HK-2 (cell line): ENCODE data around the gene WDR74.
A peak's percentile ranks its signal among the peaks of the same experiment; 100 is the strongest.
"Not testable (repeated sequence)": the region's sequence is repeated elsewhere in the genome, so short reads cannot be mapped to it uniquely, and the experiment has no call there.

ENCODE experiments used
- DNase-seq: peaks from one replicate; pipeline ENCODE4 v3.0.0-alpha.2; 2018; ENCODE audit not compliant: unreplicated experiment

Gene WDR74

GRCh38 chr11:62839050-62839945 lies at the start of gene WDR74:
Gene WDR74, minus strand, starts transcription at chr11:62839590. Its CDS starts 20 bp downstream, at chr11:62839570.
- DNase-seq, result peak; percentile 76

GRCh38 chr11:62889126-62889483 lies 49.7 kb upstream of the WDR74 start:
- no peak for DNase-seq

DNA sequence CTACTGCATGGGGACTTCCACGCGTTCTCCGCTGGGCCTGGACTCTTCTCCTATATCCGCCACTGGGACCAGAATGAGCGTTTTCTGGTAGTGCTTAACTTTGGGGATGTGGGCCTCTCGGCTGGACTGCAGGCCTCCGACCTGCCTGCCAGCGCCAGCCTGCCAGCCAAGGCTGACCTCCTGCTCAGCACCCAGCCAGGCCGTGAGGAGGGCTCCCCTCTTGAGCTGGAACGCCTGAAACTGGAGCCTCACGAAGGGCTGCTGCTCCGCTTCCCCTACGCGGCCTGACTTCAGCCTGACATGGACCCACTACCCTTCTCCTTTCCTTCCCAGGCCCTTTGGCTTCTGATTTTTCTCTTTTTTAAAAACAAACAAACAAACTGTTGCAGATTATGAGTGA lies 49.0 kb upstream of the WDR74 start:
- no peak for DNase-seq

DNA sequence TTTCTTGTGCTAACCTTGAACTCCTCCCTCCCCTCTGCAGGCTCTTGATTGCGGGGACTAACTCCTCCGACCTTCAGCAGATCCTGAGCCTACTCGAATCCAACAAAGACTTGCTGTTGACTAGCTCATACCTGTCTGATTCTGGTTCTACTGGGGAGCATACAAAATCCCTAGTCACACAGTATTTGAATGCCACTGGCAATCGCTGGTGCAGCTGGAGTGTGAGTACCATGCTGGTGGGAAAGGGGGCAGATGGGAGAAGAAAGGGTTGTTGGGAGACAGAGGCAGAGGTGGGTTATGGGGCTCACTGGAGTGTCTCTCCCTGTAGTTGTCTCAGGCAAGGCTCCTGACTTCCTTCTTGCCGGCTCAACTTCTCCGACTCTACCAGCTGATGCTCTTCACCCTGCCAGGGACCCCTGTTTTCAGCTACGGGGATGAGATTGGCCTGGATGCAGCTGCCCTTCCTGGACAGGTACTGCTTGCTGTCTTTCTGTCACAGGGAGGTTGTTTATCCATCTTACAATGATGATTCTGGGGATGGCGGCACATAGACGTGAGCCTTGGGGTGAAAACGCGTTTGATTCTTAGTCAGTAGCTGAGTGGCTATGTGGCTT lies 45.9 kb upstream of the WDR74 start:
- DNase-seq, result no peak

- DNase-seq, result no peak
Measured at GRCh38 chr11:62883673-62884072, 44.3 kb upstream of the WDR74 start.

DNA sequence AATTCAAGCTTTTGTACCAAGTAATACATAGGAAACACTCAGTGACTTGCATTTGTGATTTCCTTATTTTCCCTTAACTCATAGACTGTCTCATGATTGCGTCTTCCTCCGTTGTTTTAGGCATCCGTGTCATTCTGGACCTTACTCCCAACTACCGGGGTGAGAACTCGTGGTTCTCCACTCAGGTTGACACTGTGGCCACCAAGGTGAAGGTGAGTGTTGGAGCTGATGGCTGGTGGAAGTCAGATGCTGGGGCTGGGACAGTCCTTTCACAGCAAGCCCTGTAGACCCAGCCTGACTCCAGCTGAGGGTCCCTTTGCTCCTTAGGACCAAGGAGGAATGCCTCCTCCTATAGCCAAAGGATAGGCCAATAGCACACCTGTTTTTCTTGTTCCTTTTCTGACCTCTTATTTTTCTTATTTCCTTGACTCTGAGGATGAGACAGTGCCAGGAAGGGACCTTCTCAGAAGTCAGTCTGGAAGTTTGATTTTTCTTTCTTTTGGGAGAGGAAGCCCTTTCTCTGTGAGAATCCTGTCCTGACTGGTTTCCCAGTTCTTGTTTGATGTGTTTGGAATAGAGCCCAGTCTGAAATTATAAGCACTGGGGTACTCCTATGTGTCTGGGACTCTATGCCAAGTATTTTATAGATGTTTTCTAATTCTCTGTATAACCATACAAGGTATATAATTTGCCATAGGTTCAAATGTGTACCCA lies 43.6 kb upstream of the WDR74 start:
- no peak for DNase-seq

- no peak for DNase-seq
Measured at GRCh38 chr11:62882431-62882749, 43.0 kb upstream of the WDR74 start.

DNA sequence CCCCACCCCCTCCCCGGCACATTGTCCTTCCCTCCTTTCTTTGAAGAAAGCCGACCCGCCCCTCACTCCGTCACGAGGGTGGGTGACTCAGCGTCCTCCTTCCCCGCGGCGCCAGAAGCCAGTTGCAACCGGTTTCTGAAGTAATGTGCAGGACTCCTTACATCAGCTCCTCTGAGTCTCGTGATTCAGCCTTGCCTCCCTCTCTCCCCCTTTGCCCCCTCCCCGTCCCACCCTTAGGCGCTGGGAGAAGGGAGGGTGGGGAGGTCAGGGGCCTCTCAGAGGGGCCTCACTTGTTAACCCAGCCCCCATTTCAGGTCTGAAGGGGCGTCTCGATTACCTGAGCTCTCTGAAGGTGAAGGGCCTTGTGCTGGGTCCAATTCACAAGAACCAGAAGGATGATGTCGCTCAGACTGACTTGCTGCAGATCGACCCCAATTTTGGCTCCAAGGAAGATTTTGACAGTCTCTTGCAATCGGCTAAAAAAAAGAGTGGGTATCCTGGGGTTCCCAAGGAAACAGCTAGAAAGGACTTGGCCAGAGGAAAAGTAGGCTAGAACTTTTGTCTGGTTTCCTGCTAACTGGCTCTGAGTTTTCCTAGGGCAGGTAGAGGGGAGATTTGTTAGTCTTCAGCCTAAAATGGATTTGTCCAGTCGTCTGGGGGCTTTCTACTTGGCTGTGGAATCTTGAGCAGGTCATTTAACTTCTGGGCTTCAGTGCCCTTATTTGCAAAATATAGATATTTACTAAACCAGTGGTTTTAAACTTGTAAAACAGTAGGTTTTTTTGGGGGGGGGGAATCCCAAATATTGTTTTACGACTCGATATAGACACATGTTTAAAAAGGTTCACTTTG lies 42.4 kb upstream of the WDR74 start:
- peak; percentile 89 for DNase-seq

DNA sequence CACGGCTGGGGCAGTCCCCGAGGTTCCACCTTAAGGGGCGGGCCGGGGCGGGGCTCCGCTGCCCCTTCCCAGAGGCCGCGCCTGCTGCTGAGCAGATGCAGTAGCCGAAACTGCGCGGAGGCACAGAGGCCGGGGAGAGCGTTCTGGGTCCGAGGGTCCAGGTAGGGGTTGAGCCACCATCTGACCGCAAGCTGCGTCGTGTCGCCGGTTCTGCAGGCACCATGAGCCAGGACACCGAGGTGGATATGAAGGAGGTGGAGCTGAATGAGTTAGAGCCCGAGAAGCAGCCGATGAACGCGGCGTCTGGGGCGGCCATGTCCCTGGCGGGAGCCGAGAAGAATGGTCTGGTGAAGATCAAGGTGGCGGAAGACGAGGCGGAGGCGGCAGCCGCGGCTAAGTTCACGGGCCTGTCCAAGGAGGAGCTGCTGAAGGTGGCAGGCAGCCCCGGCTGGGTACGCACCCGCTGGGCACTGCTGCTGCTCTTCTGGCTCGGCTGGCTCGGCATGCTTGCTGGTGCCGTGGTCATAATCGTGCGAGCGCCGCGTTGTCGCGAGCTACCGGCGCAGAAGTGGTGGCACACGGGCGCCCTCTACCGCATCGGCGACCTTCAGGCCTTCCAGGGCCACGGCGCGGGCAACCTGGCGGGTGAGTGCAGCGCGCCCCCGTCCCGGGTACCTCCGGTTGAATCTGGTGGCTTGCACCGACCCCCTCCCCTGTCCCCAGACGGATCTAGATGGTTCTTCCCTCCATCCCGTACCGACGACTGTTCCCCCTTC lies 41.6 kb upstream of the WDR74 start, which contains the start of gene SLC3A2:
Gene SLC3A2 (plus strand): TSS at position 94 of the 776 bp plus-strand sequence. CDS start 128 bp downstream, at position 222.
- DNase-seq, result peak; percentile 79

DNA sequence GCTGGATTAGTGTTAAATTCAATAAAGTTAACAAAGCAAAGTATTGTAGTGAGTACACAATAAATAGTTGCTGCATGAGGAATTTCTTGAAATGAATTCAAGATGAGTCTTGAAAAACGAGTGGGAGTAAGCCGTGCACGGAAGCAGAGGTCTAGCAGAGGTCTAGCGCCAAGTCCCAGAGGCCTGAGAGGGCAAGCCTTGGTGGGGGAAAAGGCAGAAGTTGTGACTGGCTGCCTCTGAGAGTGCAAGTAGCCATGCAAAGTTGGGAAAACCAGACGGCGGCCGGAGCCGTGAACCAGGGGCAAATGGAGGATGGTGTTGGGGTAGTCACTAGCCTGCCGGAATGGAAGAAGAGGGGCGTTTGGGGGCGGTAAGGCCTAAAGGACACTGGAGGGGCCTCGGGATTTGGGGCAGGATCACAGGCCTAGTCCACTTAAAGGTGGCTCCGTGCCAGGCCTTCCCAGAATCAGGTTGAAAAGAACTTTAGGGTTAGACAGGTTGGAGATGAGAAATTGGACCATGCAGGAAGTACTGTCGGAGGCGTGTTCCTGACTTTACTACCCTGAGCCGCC lies 40.9 kb upstream of the WDR74 start:
- peak; percentile 36 for DNase-seq

DNA sequence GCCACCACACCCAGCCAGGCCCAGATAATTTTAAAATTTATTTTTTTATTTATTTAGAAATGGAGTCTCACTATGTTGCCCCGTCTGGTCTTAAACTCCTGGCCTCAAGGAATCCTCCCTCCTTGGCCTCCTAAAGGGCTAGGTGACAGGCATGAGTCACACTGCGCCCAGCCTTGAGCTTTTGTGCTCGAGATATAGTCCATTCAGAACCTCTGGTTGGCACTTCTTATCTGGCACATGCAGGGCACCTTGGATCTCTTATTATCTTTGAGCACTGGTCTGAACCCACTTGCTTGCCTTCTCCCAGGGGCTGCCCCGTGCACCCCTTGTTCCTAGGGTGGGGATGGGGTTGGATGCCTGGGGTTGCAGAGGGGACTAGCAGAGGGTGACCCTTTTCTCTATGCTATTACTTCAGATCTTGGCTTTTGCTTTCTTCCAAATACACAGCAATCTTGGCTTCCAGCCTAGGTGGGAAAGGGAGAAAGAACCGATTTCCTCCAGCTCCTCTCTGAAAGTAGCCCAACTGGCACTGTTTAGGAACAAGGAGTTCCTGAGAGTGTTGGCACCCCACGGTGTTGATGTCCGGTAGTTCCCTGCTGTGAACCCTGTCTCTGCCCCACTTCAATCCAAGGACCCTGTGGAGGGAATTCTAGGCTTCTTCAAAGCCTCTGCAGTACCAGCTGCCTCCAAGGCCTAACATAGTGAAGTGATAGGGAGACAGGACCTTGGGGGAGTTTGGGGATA lies 40.0 kb upstream of the WDR74 start:
- no peak for DNase-seq

DNA sequence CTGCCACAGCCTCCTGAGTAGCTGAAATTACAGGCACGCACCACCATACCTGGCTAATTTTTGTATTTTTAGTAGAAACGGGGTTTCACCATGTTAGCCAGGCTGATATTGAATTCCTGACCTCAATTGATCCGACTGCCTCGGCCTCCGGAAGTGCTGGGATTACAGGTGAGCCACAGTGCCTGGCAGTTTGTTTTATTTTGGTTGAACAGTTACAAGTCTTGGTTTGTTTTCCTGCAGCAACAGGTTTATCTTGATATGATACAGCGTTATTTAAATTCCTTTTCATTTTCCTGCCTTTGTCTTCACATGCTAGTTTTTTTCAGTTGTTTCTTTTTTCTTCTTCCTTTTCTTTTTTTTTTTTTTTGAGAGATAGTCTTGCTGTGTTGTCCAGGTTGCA lies 37.3 kb upstream of the WDR74 start:
- no peak for DNase-seq

DNA sequence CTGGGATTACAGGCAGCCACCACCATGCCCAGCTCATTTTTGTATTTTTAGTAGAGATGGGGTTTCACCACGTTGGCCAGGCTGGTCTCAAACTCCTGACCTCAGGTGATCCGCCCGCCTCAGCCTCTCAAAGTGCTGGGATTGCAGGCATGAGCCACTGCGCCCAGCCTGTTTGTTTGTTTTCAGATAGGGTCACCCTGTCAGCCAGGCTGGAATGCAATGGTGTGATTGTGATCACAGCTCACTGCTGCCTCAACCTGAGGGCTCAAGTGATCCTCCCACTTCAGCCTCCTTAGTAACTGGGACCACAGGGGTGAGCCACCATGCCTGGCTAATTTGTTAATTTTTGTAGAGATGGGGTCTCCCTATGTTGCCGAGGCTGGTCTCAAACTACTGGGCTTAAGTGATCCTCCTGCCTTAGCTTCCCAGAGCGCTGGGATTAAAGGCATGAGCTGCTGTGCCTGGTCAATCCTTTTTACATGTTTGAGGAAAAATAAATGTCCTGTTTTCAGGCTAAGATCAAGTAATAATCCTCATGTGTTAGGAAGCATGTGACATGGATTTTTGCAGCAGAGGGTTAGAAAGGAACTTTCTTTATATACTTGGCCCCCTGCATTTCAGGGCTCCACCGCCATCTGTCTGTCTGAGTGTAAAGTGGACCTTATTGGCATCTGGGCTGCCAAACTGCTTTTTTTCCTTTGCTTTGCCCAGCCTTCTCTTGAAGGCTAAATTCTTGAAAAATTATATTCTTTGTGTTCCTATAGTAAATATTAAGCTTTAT lies 36.5 kb upstream of the WDR74 start:
- DNase-seq, result no peak

GRCh38 chr11:62874851-62875250 lies 35.5 kb upstream of the WDR74 start:
- DNase-seq, result no peak

DNA sequence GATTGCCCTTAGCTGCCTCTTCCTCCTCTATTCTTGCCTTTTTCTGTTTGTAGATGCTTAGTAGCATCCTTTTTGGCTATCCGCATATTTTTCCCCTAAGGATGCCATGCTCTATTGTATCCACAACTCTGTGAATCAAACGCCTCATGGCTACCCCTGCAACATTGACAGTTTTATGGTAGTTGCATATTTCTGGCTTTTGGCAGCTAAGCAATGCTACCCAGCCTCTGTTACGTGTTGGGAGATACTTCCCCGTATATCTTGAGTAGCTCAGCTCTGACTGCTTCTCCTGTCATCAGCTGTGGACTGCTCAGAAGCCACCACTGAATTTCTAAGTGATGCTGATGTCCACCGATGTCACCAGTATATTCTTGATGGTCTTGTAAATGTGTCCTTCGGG lies 26.2 kb upstream of the WDR74 start:
- DNase-seq, result no peak

DNA sequence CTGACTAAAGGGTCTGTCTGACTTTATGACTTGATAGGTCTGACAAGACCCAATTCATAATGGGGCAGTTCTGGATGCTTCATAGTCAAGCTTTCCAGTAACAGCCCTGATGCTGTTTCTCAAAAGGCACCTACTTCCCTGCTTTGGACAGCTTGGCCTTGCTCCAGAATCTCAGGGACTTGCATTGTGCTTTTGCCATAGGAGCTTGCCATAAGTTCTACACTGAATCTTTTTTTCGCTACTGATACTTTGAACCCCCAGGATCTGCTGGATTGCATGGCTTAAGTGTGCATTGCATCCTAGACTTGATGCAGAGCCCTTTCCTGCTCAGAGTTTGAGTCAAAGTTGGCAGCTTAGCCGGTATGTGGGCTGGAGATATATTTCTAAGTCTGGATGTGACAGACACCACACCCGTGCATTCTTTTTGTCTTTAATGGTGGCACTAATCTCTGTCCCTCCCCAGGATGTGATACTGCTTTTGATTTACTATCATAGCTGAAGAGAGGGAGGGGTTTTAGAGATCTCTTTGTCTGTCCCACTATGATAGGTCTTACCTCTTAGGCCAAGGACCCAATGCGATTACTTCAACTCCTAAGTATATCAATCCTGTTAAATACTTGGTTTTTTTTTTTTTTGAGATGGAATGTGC lies 24.4 kb upstream of the WDR74 start:
- DNase-seq, result no peak

GRCh38 chr11:62861564-62862192 lies 22.3 kb upstream of the WDR74 start:
- DNase-seq, result not testable (repeated sequence)
